PFSK-1 (cell line): ENCODE measurements around the gene GUCY1A1.

ENCODE experiments used
- FOXP2 ChIP-seq: optimal IDR thresholded peaks from 2 replicates; pipeline ENCODE3; 2011; ENCODE audit warnings: borderline replicate concordance, control low read depth, inconsistent platforms; ENCODE audit not compliant: insufficient read depth; ENCODE audit errors: extremely low read length, extremely low read depth
- POLR2AphosphoS5 ChIP-seq: IDR thresholded peaks from 2 replicates; pipeline ENCODE4 v1.6.1; 2012; ENCODE audit warnings: low read depth, mild to moderate bottlenecking, control low read depth, low read length, moderate library complexity
- REST ChIP-seq, 2 experiments: IDR thresholded peaks; 2 replicates each; pipeline versions ENCODE4 v1.6.1 to v1.8.0; 2011 to 2012; ENCODE audit warnings: low read depth in 2 of 2, low read length in 2 of 2, control low read depth in 1 of 2, inconsistent platforms in 1 of 2, mild to moderate bottlenecking in 1 of 2, moderate library complexity in 1 of 2; ENCODE audit not compliant: insufficient read depth in 1 of 2
- SIN3A ChIP-seq: IDR thresholded peaks from 2 replicates; pipeline ENCODE4 v1.6.1; 2012; ENCODE audit warnings: mild to moderate bottlenecking, low read length, moderate library complexity, borderline replicate concordance; ENCODE audit not compliant: insufficient read depth
- TAF1 ChIP-seq: IDR thresholded peaks from 2 replicates; pipeline ENCODE4 v1.6.1; 2012; ENCODE audit warnings: low read length, control low read depth, borderline replicate concordance; ENCODE audit not compliant: insufficient read depth

- no peak for TF ChIP-seq POLR2AphosphoS5
- no peak for TF ChIP-seq SIN3A
- no peak for TF ChIP-seq TAF1
- no peak for TF ChIP-seq REST (IDR thresholded peaks at IDR 0.05; ENCODE audit: insufficient read depth in 1 of 2, low read depth in 2 of 2, low read length in 2 of 2)
- no peak for TF ChIP-seq FOXP2
Observed at GRCh38 chr4:155688860-155689259, 22.2 kb downstream of the GUCY1A1 start.
